ENCODE measurements around the gene STX19. TPM values are rescaled to one million over a fixed set of nuclear protein-coding genes. Genes with fewer than 3 reads are reported as not detected.

STX19 gene
- total and polyA plus RNA-seq, 9 donors: 0.31 to 0.46 (median 0.35) TPM; not detected in 6

- no peak overlapping the region for H3K4me3 ChIP-seq
- no peaks in the 10 kb centered on the region for H3K9me3 ChIP-seq
- intact Hi-C loops (cut with DNase I): loop anchor here in 1 of 4 donors (10.0 kb wide), 1 partner anchor 65 kb away; no protein-coding TSS in a partner anchor
- no peak for TF ChIP-seq POLR2A (IDR thresholded peaks at IDR 0.05)
- TF ChIP-seq, protein P1, sequence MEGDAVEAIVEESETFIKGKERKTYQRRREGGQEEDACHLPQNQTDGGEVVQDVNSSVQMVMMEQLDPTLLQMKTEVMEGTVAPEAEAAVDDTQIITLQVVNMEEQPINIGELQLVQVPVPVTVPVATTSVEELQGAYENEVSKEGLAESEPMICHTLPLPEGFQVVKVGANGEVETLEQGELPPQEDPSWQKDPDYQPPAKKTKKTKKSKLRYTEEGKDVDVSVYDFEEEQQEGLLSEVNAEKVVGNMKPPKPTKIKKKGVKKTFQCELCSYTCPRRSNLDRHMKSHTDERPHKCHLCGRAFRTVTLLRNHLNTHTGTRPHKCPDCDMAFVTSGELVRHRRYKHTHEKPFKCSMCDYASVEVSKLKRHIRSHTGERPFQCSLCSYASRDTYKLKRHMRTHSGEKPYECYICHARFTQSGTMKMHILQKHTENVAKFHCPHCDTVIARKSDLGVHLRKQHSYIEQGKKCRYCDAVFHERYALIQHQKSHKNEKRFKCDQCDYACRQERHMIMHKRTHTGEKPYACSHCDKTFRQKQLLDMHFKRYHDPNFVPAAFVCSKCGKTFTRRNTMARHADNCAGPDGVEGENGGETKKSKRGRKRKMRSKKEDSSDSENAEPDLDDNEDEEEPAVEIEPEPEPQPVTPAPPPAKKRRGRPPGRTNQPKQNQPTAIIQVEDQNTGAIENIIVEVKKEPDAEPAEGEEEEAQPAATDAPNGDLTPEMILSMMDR (IDR thresholded peaks at IDR 0.05): peak in 2 of 3 donors; percentile 33 to 40
- WGBS, 3 donors: 26 to 36% (median 33%) methylated on average over 4 of the region's 4 CpGs
- no peaks in the 10 kb centered on the region for H3K36me3 ChIP-seq
- no peaks in the 10 kb centered on the region for H3K27me3 ChIP-seq
- H3K4me1 ChIP-seq (ENCODE audit: insufficient read depth): peaks cover 2% of the 10 kb centered on the region
- H3K27ac ChIP-seq: no peak overlapping the region
- no peak for DNase-seq
These were observed 40.9 kb upstream of the STX19 start for GRCh38 chr3:94069194-94069813.

- no peaks in the 10 kb centered on the region for H3K27me3 ChIP-seq
- no peak for DNase-seq
- 85 to 88% (median 87%) methylated on average over 6 of the region's 6 CpGs for WGBS, 3 donors
- TF ChIP-seq POLR2A (IDR thresholded peaks at IDR 0.05): no peak
- no peak for TF ChIP-seq EP300 (IDR thresholded peaks at IDR 0.05)
- TF ChIP-seq, protein P1 (IDR thresholded peaks at IDR 0.05): no peak
- no peak overlapping the region for H3K4me3 ChIP-seq
- H3K27ac ChIP-seq: no peak overlapping the region
- no peaks in the 10 kb centered on the region for H3K9me3 ChIP-seq
- H3K4me1 ChIP-seq (ENCODE audit: insufficient read depth): peaks cover 2% of the 10 kb centered on the region
- H3K36me3 ChIP-seq: no peaks in the 10 kb centered on the region
- intact Hi-C loops (cut with DNase I): loop anchor here in 1 of 4 donors (10.0 kb wide), 1 partner anchor 62 kb away; no protein-coding TSS in a partner anchor
These were observed 38.4 kb upstream of the STX19 start for GRCh38 chr3:94066506-94067500.

DNA sequence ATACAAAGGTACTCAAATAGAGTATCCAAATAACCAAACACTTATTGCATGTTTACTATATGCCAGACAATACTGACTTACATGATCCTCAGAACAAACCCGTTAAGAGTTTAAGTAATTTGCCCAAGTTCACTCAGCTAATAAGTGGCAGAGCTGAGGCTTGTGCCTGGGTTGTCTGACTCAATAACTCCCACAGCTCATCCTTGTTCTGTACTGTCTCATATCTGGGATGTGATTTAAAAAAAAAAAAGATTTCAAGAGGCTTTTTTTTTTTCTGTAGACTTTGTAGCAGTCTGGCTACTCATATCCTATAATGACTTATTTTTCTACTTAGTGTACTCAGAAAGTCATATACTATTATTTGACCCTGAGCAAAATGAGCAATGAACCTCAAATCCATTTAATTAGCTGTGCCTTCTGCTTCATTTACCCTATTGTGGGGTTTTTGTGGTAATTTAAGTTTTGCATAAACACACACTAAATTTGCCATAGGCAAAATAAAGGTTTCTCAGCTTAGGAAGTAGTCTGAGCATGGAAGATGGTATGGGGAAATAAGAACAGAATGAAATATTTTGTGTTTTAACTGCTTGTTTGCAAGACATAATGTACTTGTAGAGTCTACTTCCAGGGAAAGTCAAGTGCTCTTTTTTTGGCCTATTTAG lies 37.6 kb upstream of the STX19 start:
- intact Hi-C loops (cut with DNase I): loop anchor here in 1 of 4 donors (10.0 kb wide), 1 partner anchor 61 kb away; no protein-coding TSS in a partner anchor
- no peaks in the 10 kb centered on the region for H3K9me3 ChIP-seq
- TF ChIP-seq POLR2A (IDR thresholded peaks at IDR 0.05) (no peak), EP300 (IDR thresholded peaks at IDR 0.05) (no peak)
- TF ChIP-seq, protein P1 (IDR thresholded peaks at IDR 0.05): no peak
- DNase-seq: no peak
- H3K4me3 ChIP-seq: no peak overlapping the region
- no peak overlapping the region for H3K27ac ChIP-seq
- WGBS, 3 donors: 89 to 100% (median 93%) methylated on average over 1 of the region's 1 CpG
- no peaks in the 10 kb centered on the region for H3K36me3 ChIP-seq
- H3K27me3 ChIP-seq: no peaks in the 10 kb centered on the region
- H3K4me1 ChIP-seq (ENCODE audit: insufficient read depth): peaks cover 2% of the 10 kb centered on the region

DNA sequence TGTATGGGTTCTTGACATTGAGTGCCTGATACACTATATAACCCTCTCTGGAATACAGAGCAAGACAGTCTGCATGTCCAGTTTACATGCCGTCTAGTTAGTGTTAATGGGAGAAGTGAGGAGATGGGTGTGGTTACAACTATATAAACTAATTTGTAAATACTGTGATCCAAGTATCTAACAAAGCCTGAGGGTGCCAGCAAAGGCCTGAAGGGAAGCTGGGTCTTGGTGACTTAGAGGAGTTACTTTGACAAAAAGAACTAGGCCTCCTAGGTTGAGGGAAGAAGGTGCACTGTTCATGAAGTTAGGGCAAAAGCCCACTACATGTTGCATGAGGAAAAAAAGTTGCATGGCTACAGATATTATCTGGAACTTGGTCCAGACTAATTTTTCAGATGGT lies 36.7 kb upstream of the STX19 start:
- no peaks in the 10 kb centered on the region for H3K27me3 ChIP-seq
- intact Hi-C loops (cut with DNase I): loop anchor here in 1 of 4 donors (10.0 kb wide), 1 partner anchor 60 kb away; no protein-coding TSS in a partner anchor
- WGBS, 3 donors: 60 to 79% (median 75%) methylated on average over 1 of the region's 1 CpG
- no peak for DNase-seq
- no peaks in the 10 kb centered on the region for H3K36me3 ChIP-seq
- no peaks in the 10 kb centered on the region for H3K9me3 ChIP-seq
- H3K27ac ChIP-seq: no peak overlapping the region
- TF ChIP-seq EP300 (IDR thresholded peaks at IDR 0.05) (no peak), POLR2A (IDR thresholded peaks at IDR 0.05) (no peak)
- TF ChIP-seq, protein P1 (IDR thresholded peaks at IDR 0.05): no peak
- H3K4me3 ChIP-seq: no peak overlapping the region
- peaks cover 2% of the 10 kb centered on the region for H3K4me1 ChIP-seq (ENCODE audit: insufficient read depth)
